RPMI7951 (cell line): ENCODE measurements around the gene XIRP1. TPM values are rescaled to one million over a fixed set of nuclear protein-coding genes. Genes with fewer than 3 reads are reported as not detected.

Source experiments
- total RNA-seq: library from RNA; depleted of rRNA; stranded (reverse); fragments of >200 nt; shearing (Covaris generic); gene quantifications from 2 replicates; pipeline ENCODE4 v1.2.3, GENCODE V29; 2014; rRNA removed

XIRP1 gene
- total RNA-seq, 1 experiment from 2014 or later: 0.12 TPM

Other genes with a start within 250 kb of the XIRP1 start
- not detected in 2 replicates for gene SCN11A, start 140.7 kb downstream of the XIRP1 start, total RNA-seq
- 26.8 and 26.9 TPM in 2 replicates for gene WDR48, start 140.6 kb downstream of the XIRP1 start, total RNA-seq
- 27.9 and 29.2 TPM in 2 replicates for gene GORASP1, start 85.0 kb downstream of the XIRP1 start, total RNA-seq
- gene TTC21A, start 84.9 kb downstream of the XIRP1 start, total RNA-seq: 0.60 and 1.2 TPM in 2 replicates
- 7.4 and 8.2 TPM in 2 replicates for gene CSRNP1, start 39.0 kb downstream of the XIRP1 start, total RNA-seq
- under 0.01 TPM in 1 of 2 replicates, not detected in the other for gene CX3CR1, start 87.4 kb upstream of the XIRP1 start, total RNA-seq
- gene CCR8, start 137.1 kb upstream of the XIRP1 start, total RNA-seq: not detected in 2 replicates
- 26.1 and 27.1 TPM in 2 replicates for gene SLC25A38, start 190.8 kb upstream of the XIRP1 start, total RNA-seq
- 2,327 and 2,841 TPM in 2 replicates for gene RPSA, start 214.1 kb upstream of the XIRP1 start, total RNA-seq